ENCODE measurements around the gene LAMA2. TPM values are rescaled to one million over a fixed set of nuclear protein-coding genes. Genes with fewer than 3 reads are reported as not detected.

LAMA2 gene
- total and polyA plus RNA-seq, 2 experiments from 2014 or later: 0.91 to 6.4 TPM

- Mint-ChIP-seq H3K27ac (no peak overlapping the region), H3K27me3 (ENCODE audit: insufficient read depth, low read depth, poor library complexity) (no peaks in the 10 kb centered on the region), H3K9me3 (no peaks in the 10 kb centered on the region), H3K4me3 (no peak overlapping the region), H3K36me3 (ENCODE audit: low read depth) (no peaks in the 10 kb centered on the region), H3K4me1 (no peaks in the 10 kb centered on the region)
- H3K27me3 ChIP-seq (ENCODE audit: insufficient read depth): no peaks in the 10 kb centered on the region
- ATAC-seq (no peak), DNase-seq (ENCODE audit: low spot score) (no peak)
- no peak overlapping the region for H3K27ac ChIP-seq (ENCODE audit: low read depth)
- no peaks in the 10 kb centered on the region for H3K4me1 ChIP-seq (ENCODE audit: insufficient read depth)
- TF ChIP-seq ZNF114 (CRISPR knock-in tag; IDR thresholded peaks at IDR 0.05): no peak
- TF ChIP-seq, protein P1, sequence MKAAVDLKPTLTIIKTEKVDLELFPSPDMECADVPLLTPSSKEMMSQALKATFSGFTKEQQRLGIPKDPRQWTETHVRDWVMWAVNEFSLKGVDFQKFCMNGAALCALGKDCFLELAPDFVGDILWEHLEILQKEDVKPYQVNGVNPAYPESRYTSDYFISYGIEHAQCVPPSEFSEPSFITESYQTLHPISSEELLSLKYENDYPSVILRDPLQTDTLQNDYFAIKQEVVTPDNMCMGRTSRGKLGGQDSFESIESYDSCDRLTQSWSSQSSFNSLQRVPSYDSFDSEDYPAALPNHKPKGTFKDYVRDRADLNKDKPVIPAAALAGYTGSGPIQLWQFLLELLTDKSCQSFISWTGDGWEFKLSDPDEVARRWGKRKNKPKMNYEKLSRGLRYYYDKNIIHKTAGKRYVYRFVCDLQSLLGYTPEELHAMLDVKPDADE (IDR thresholded peaks at IDR 0.05): no peak
- no peak for TF ChIP-seq ZNF462 (CRISPR knock-in tag; IDR thresholded peaks at IDR 0.05)
- TF ChIP-seq NANOG (IDR thresholded peaks at IDR 0.05; ENCODE audit: borderline replicate concordance): no peak
- TF ChIP-seq STAT1 (IDR thresholded peaks at IDR 0.05; ENCODE audit: unreplicated experiment): no peak
- no peak for TF ChIP-seq CTCF (conservative IDR thresholded peaks at IDR 0.05; ENCODE audit: low read depth in 2 of 2)
- TF ChIP-seq POLR2AphosphoS5 (IDR thresholded peaks at IDR 0.05; ENCODE audit: low read depth): no peak
- no peak for TF ChIP-seq EZH2 (IDR thresholded peaks at IDR 0.05; ENCODE audit: low read depth, unreplicated experiment)
- TF ChIP-seq CREB1 (CRISPR knock-in tag; IDR thresholded peaks at IDR 0.05; ENCODE audit: low read depth): no peak
- TF ChIP-seq JUNB (IDR thresholded peaks at IDR 0.05; ENCODE audit: unreplicated experiment): no peak
- no peak for TF ChIP-seq REST (IDR thresholded peaks at IDR 0.05; ENCODE audit: unreplicated experiment)
- H4K20me1 ChIP-seq (replicated peaks; ENCODE audit: insufficient read depth): no peaks in the 10 kb centered on the region
- no peaks in the 10 kb centered on the region for H3K9me2 ChIP-seq (ENCODE audit: insufficient read depth)
- H3K4me2 ChIP-seq: no peak overlapping the region
- no peak overlapping the region for H3K4me3 ChIP-seq
- H3K36me3 ChIP-seq (ENCODE audit: insufficient read depth): no peaks in the 10 kb centered on the region
- no peak overlapping the region for H2AFZ ChIP-seq
- H3F3A ChIP-seq (replicated peaks; ENCODE audit: low read depth): no peaks in the 10 kb centered on the region
- no peaks in the 10 kb centered on the region for H3K79me2 ChIP-seq (replicated peaks; ENCODE audit: insufficient read depth)
Observed at GRCh38 chr6:129257196-129257595, 374.3 kb downstream of the LAMA2 start.
